SU-DHL-6 (cell line): ENCODE results near the gene GRM5.

Source experiments
- H2AFZ ChIP-seq: fragments of 200-600 bp; sonication (generic); 2 replicates; pipeline ENCODE4 v1.6.1; 2014; ENCODE audit warnings: low read depth, mild to moderate bottlenecking, moderate library complexity, mixed read lengths, antibody characterized with exemption, low read length; ENCODE audit not compliant: severe bottlenecking
- H3F3A ChIP-seq: fragments of 200-600 bp; shearing (Covaris generic); 2 replicates; pipeline ENCODE4 v1.6.0; 2016; ENCODE audit warnings: antibody characterized with exemption, mild to moderate bottlenecking; ENCODE audit not compliant: insufficient read depth
- H3K27ac ChIP-seq: fragments of 200-600 bp; sonication (generic); 2 replicates; pipeline ENCODE4 v1.5.1; 2016; ENCODE audit warnings: low read depth, mild to moderate bottlenecking, low read length, moderate library complexity, mixed read lengths
- H3K27me3 ChIP-seq: fragments of 200-600 bp; sonication (generic), shearing (Covaris generic); 2 replicates; pipeline ENCODE4 v1.6.0; 2014; ENCODE audit warnings: mild to moderate bottlenecking, low read length
- H3K36me3 ChIP-seq: fragments of 200-600 bp; sonication (generic); 2 replicates; pipeline ENCODE4 v1.6.1; 2014; ENCODE audit warnings: mild to moderate bottlenecking, low read length, mixed read lengths
- H3K4me2 ChIP-seq: fragments of 300-600, 200-600 bp; shearing (Covaris generic), sonication (generic); 2 replicates; pipeline ENCODE4 v1.6.0; 2014; ENCODE audit warnings: low read length, low read depth, mild to moderate bottlenecking; ENCODE audit not compliant: poor library complexity, severe bottlenecking
- H3K4me3 ChIP-seq: fragments of 200-600 bp; sonication (generic); 2 replicates; pipeline ENCODE4 v1.5.1; 2014; ENCODE audit warnings: antibody characterized with exemption, low read length, mild to moderate bottlenecking, mixed read lengths; ENCODE audit not compliant: insufficient read depth, poor library complexity, severe bottlenecking
- H3K79me2 ChIP-seq: fragments of 200-600 bp; sonication (generic); 2 replicates; pipeline ENCODE4 v1.6.1; 2014; ENCODE audit warnings: mild to moderate bottlenecking, low read length, moderate library complexity; ENCODE audit not compliant: insufficient read depth
- H3K9ac ChIP-seq: fragments of 200-600 bp; sonication (generic); 2 replicates; pipeline ENCODE4 v1.7.0; 2014; ENCODE audit warnings: mild to moderate bottlenecking, low read length
- H3K9me2 ChIP-seq: fragments of 200-600 bp; sonication (generic); replicated peaks from 2 replicates; pipeline ENCODE4 v1.6.1; 2014; ENCODE audit warnings: low read length; ENCODE audit not compliant: insufficient read depth
- H3K9me3 ChIP-seq: fragments of 200-600 bp; sonication (generic); 2 replicates; pipeline ENCODE4 v1.6.1; 2014; ENCODE audit warnings: low read length, mixed read lengths; ENCODE audit not compliant: insufficient read depth
- H4K20me1 ChIP-seq: fragments of 200-600 bp; sonication (generic); 2 replicates; pipeline ENCODE4 v1.6.1; 2014; ENCODE audit warnings: low read depth, mild to moderate bottlenecking, antibody characterized with exemption, low read length, moderate library complexity, mixed read lengths
- CTCF ChIP-seq: fragments of 200-600 bp; sonication (generic); IDR thresholded peaks from one replicate; pipeline ENCODE4 v1.5.1; 2017; ENCODE audit warnings: antibody characterized with exemption, mild to moderate bottlenecking, low read length, moderate library complexity; ENCODE audit not compliant: insufficient read depth, poor library complexity, severe bottlenecking
- EZH2phosphoT487 ChIP-seq: fragments of 200-600 bp; sonication (generic), shearing (Covaris generic); conservative IDR thresholded peaks from 2 replicates; pipeline ENCODE4 v1.6.1; 2018; ENCODE audit warnings: mild to moderate bottlenecking, antibody characterized with exemption, low read length, moderate library complexity, mixed read lengths

The GRM5 gene

GRCh38 chr11:88533001-88533400 lies 532.8 kb downstream of the GRM5 start:
- Histone ChIP-seq H3K9ac (no peak overlapping the region), H3K27me3 (no peaks in the 10 kb centered on the region), H3K4me3 (no peak overlapping the region), H4K20me1 (no peaks in the 10 kb centered on the region), H3K9me2 (no peaks in the 10 kb centered on the region), H3K4me2 (no peak overlapping the region), H3K79me2 (no peaks in the 10 kb centered on the region), H3K9me3 (no peaks in the 10 kb centered on the region), H3K36me3 (no peaks in the 10 kb centered on the region), H2AFZ (no peak overlapping the region), H3K27ac (no peak overlapping the region), H3F3A (no peaks in the 10 kb centered on the region)
- TF ChIP-seq EZH2phosphoT487, result no peak
- no peak for TF ChIP-seq CTCF

DNA sequence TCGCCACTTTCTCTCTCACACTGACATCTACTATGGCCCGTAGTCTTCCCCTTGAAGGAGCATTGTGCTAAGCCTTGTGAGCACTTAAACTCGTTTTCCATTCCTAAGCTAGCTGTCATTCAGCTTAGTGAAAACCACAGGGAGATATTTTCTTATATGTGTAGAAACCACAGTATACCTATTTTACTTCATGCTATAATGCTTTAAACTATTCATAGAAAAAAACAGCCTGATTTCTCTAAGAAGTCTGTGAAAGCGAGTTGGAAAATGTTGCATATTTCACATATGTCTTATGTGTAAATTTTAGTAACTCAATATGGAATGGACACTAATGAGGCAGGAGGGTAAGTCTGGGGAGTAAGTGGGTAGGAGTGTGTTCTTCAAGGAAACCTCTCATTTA lies 534.0 kb downstream of the GRM5 start:
- Histone ChIP-seq H4K20me1 (no peaks in the 10 kb centered on the region), H3K36me3 (no peaks in the 10 kb centered on the region), H3F3A (no peaks in the 10 kb centered on the region), H3K27me3 (no peaks in the 10 kb centered on the region), H3K4me2 (no peak overlapping the region), H3K9me2 (no peaks in the 10 kb centered on the region), H3K27ac (no peak overlapping the region), H3K79me2 (no peaks in the 10 kb centered on the region), H3K4me3 (no peak overlapping the region), H3K9me3 (no peaks in the 10 kb centered on the region), H3K9ac (no peak overlapping the region), H2AFZ (no peak overlapping the region)
- no peak for TF ChIP-seq CTCF
- TF ChIP-seq EZH2phosphoT487, result no peak

- TF ChIP-seq EZH2phosphoT487, result no peak
- no peak for TF ChIP-seq CTCF
- Histone ChIP-seq H3K4me3 (no peak overlapping the region), H3K27ac (no peak overlapping the region), H3K27me3 (no peaks in the 10 kb centered on the region), H3F3A (no peaks in the 10 kb centered on the region), H2AFZ (no peak overlapping the region), H3K79me2 (no peaks in the 10 kb centered on the region), H3K9me2 (no peaks in the 10 kb centered on the region), H4K20me1 (no peaks in the 10 kb centered on the region), H3K9me3 (no peaks in the 10 kb centered on the region), H3K9ac (no peak overlapping the region), H3K36me3 (no peaks in the 10 kb centered on the region), H3K4me2 (no peak overlapping the region)
These were observed 536.4 kb downstream of the GRM5 start for GRCh38 chr11:88529426-88529825.
